HepG2 (cell line): ENCODE measurements around the gene ASTN2. TPM values are rescaled to one million over a fixed set of nuclear protein-coding genes. Genes with fewer than 3 reads are reported as not detected.

Source experiments
- ATAC-seq: fragments of 200-7000 bp; cut with Tn5 transposase; 3 replicates; pipeline ENCODE4 v1.9.1; 2020; ENCODE audit warnings: mild to moderate bottlenecking, moderate library complexity
- BruUV-seq: library from RNA; stranded (reverse); fragments of 400-500 nt; replicated peaks from 2 replicates; lab custom pipeline; 2021; lab: Mats Ljungman, UMichigan
- CTCF ChIA-PET: fragments of 300-600 bp; formaldehyde crosslinking; extraction: SDS; loops from one replicate; lab custom pipeline; 2021; ENCODE audit warnings: low total read pairs, inconsistent platforms, low intra/inter-chr PET ratio; lab: Yijun Ruan, JAX
- POLR2A ChIA-PET: fragments of 350-600 bp; sonication (Branson Sonifier 250); formaldehyde crosslinking; loops from one replicate; lab custom pipeline; 2020; ENCODE audit warnings: antibody characterized with exemption, inconsistent platforms; lab: Yijun Ruan, JAX
- DNase-seq: peaks from one replicate; pipeline ENCODE4 v3.0.0-alpha.2; 2015; ENCODE audit warnings: low spot score
- FAIRE-seq: peaks from 3 replicates; lab custom pipeline; 2011; peaks lifted over from hg19 to GRCh38; lab: Jason Lieb, UNC
- H2AFZ ChIP-seq: one replicate; pipeline ENCODE4 v1.6.1; 2011; ENCODE audit warnings: low read length, inconsistent platforms
- H3K27ac ChIP-seq: fragments of 300-600 bp; 3 replicates; pipeline ENCODE4 v1.8.0; 2011; ENCODE audit warnings: mixed run types, mild to moderate bottlenecking, mixed read lengths, low read length, inconsistent platforms; ENCODE audit not compliant: insufficient read depth; ENCODE audit errors: extremely low read length
- H3K27me3 ChIP-seq, 2 experiments: fragments of 200-600 bp in 1 of 2; 2 replicates in 1 of 2; 3 replicates in 1 of 2; pipeline versions ENCODE4 v1.6.0 to v1.8.0; 2011; ENCODE audit warnings: low read length in 2 of 2, mild to moderate bottlenecking in 2 of 2, moderate library complexity in 2 of 2, inconsistent platforms in 1 of 2; ENCODE audit not compliant: insufficient read depth in 2 of 2, control insufficient read depth in 1 of 2
- H3K36me3 ChIP-seq, 2 experiments: fragments of 200-600 bp in 1 of 2; replicated peaks in 1 of 2; 2 replicates in 1 of 2; 3 replicates in 1 of 2; pipeline versions ENCODE4 v1.5.1 to v1.8.0; 2011; ENCODE audit warnings: low read length in 2 of 2, inconsistent platforms in 1 of 2; ENCODE audit not compliant: insufficient read depth in 2 of 2, control insufficient read depth in 1 of 2
- H3K4me1 ChIP-seq: 2 replicates; pipeline ENCODE4 v1.5.1; 2012; ENCODE audit warnings: low read length, inconsistent platforms; ENCODE audit not compliant: insufficient read depth
- H3K4me2 ChIP-seq: 2 replicates; pipeline ENCODE4 v1.6.0; 2011; ENCODE audit warnings: low read depth, low read length, inconsistent platforms
- H3K4me3 ChIP-seq, 3 experiments: fragments of 200-600 bp in 1 of 3; sonication (generic), shearing (Covaris generic) in 1 of 3; replicated peaks in 1 of 3; 2 replicates each; pipeline ENCODE4 v1.5.1; 2011 to 2016; ENCODE audit warnings: low read length in 3 of 3, inconsistent platforms in 2 of 3, low read depth in 2 of 3, mild to moderate bottlenecking in 2 of 3, control low read depth in 1 of 3, mixed read lengths in 1 of 3; ENCODE audit not compliant: insufficient read depth in 1 of 3
- H3K79me2 ChIP-seq: one replicate; pipeline ENCODE4 v1.6.1; 2011; ENCODE audit warnings: low read length, inconsistent platforms; ENCODE audit not compliant: insufficient read depth
- H3K9ac ChIP-seq: 2 replicates; pipeline ENCODE4 v1.6.0; 2011; ENCODE audit warnings: mild to moderate bottlenecking, low read depth, low read length, inconsistent platforms; ENCODE audit not compliant: insufficient read depth
- H3K9me3 ChIP-seq: 2 replicates; pipeline ENCODE4 v1.5.1; 2012; ENCODE audit warnings: mild to moderate bottlenecking, low read length
- H4K20me1 ChIP-seq: 2 replicates; pipeline ENCODE4 v1.6.0; 2011; ENCODE audit warnings: inconsistent platforms, mild to moderate bottlenecking, low read length, moderate library complexity; ENCODE audit not compliant: insufficient read depth
- CREM ChIP-seq, 2 experiments: sonication (generic) in 1 of 2; formaldehyde crosslinking in 1 of 2; IDR thresholded peaks; 2 replicates each; pipeline versions ENCODE4 v1.4.0 to v1.6.1; 2016 to 2020; ENCODE audit warnings: antibody characterized with exemption in 1 of 2, mild to moderate bottlenecking in 1 of 2, missing genetic modification reagents in 1 of 2
- ELF1 ChIP-seq: sonication (generic); formaldehyde crosslinking; IDR thresholded peaks from 2 replicates; pipeline ENCODE4 v1.4.0; 2020; ENCODE audit warnings: missing genetic modification reagents
- ETS1 ChIP-seq: sonication (generic); formaldehyde crosslinking; IDR thresholded peaks from 2 replicates; pipeline ENCODE4 v1.4.0; 2020; ENCODE audit warnings: missing genetic modification reagents
- MEIS2 ChIP-seq: sonication (generic); formaldehyde crosslinking; IDR thresholded peaks from 2 replicates; pipeline ENCODE4 v1.9.0; 2021; ENCODE audit warnings: mild to moderate bottlenecking, missing genetic modification reagents
- NFRKB ChIP-seq: fragments of 450-650 bp; IDR thresholded peaks from 2 replicates; pipeline ENCODE4 v1.6.1; 2017
- RORA ChIP-seq: sonication (generic); formaldehyde crosslinking; IDR thresholded peaks from 2 replicates; pipeline ENCODE4 v1.5.0; 2020; ENCODE audit warnings: mild to moderate bottlenecking, missing genetic modification reagents, moderate library complexity
- TOPORS ChIP-seq: sonication (generic); formaldehyde crosslinking; IDR thresholded peaks from 2 replicates; pipeline ENCODE4 v1.8.0; 2023; ENCODE audit warnings: mild to moderate bottlenecking, missing genetic modification reagents
- ZBTB38 ChIP-seq: sonication (generic); formaldehyde crosslinking; IDR thresholded peaks from 2 replicates; pipeline ENCODE4 v1.5.1; 2020; ENCODE audit warnings: mild to moderate bottlenecking, missing genetic modification reagents
- ZKSCAN5 ChIP-seq: sonication (generic); formaldehyde crosslinking; IDR thresholded peaks from 2 replicates; pipeline ENCODE4 v1.5.1; 2020; ENCODE audit warnings: mild to moderate bottlenecking, missing genetic modification reagents
- ZNF20 ChIP-seq: sonication (generic); formaldehyde crosslinking; IDR thresholded peaks from 2 replicates; pipeline ENCODE4 v1.4.0; 2020; ENCODE audit warnings: mild to moderate bottlenecking, moderate library complexity, missing genetic modification reagents
- ZNF720 ChIP-seq: sonication (generic); formaldehyde crosslinking; IDR thresholded peaks from 2 replicates; pipeline ENCODE4 v1.4.0; 2020; ENCODE audit warnings: missing genetic modification reagents
- ZNF773 ChIP-seq: sonication (generic); formaldehyde crosslinking; IDR thresholded peaks from 2 replicates; pipeline ENCODE4 v1.4.0; 2020; ENCODE audit warnings: missing genetic modification reagents, borderline replicate concordance
- ZNF777 ChIP-seq: sonication (generic); formaldehyde crosslinking; IDR thresholded peaks from 2 replicates; pipeline ENCODE4 v1.4.0; 2020; ENCODE audit warnings: missing genetic modification reagents
- in situ Hi-C: cut with HindIII; loops from 2 replicates; pipeline ENCODE4 v1.10.0; 2017; ENCODE audit warnings: low pct_unique_long_range_greater_than_20kb; ENCODE audit not compliant: extremely low pct_ligation_motif_present
- intact Hi-C: fragments of 100-400 bp; cut with micrococcal nuclease; formaldehyde crosslinking; loops from one replicate; pipeline ENCODE4 v1.10.0; 2022; ENCODE audit not compliant: unreplicated experiment
- polyA plus RNA-seq, 8 experiments: library from polyadenylated mRNA; depleted of rRNA in 3 of 8; stranded (reverse) in 7 of 8; unstranded in 1 of 8; fragments of >200 nt; fragmentation: Illumina TruSeq in 4 of 8; extraction: Trizol in 4 of 8; gene quantifications; 2 replicates each; pipeline versions ENCODE4 v1.2.1 to v1.2.3, GENCODE V29; 2011 to 2016; ENCODE audit warnings: low read depth in 4 of 8, missing spikeins in 1 of 8, mixed read lengths in 1 of 8; ENCODE audit not compliant: insufficient read depth in 1 of 8
- total RNA-seq, 5 experiments: library from RNA; depleted of rRNA; stranded (reverse); fragments of >200 nt; fragmentation: Illumina TruSeq; extraction: Trizol; gene quantifications; 2 replicates each; pipeline ENCODE4 v1.2.3, GENCODE V29; 2016; ENCODE audit warnings: low read depth in 1 of 5
- TF ChIP-seq, protein P1 (sequence below): sonication (generic); formaldehyde crosslinking; IDR thresholded peaks from 2 replicates; pipeline ENCODE4 v1.5.0; 2020; ENCODE audit warnings: missing genetic modification reagents, mild to moderate bottlenecking, borderline replicate concordance
- TF ChIP-seq, protein P2 (sequence below): sonication (generic); formaldehyde crosslinking; IDR thresholded peaks from 2 replicates; pipeline ENCODE4 v1.4.0; 2020; ENCODE audit warnings: low read depth, mild to moderate bottlenecking, missing genetic modification reagents
- TF ChIP-seq, protein P3 (sequence below): sonication (generic); formaldehyde crosslinking; IDR thresholded peaks from 2 replicates; pipeline ENCODE4 v1.4.0; 2020; ENCODE audit warnings: mild to moderate bottlenecking, low read depth, missing genetic modification reagents
- TF ChIP-seq, protein P4 (sequence below): sonication (generic); formaldehyde crosslinking; IDR thresholded peaks from 2 replicates; pipeline ENCODE4 v1.5.0; 2020; ENCODE audit warnings: mild to moderate bottlenecking, missing genetic modification reagents

Gene ASTN2
- total and polyA plus RNA-seq, 2 of the 13 experiments (the other 11 are each of a cell fraction or from before 2014, with no cell fraction given) = 5.2 to 13.5 TPM

DNA sequence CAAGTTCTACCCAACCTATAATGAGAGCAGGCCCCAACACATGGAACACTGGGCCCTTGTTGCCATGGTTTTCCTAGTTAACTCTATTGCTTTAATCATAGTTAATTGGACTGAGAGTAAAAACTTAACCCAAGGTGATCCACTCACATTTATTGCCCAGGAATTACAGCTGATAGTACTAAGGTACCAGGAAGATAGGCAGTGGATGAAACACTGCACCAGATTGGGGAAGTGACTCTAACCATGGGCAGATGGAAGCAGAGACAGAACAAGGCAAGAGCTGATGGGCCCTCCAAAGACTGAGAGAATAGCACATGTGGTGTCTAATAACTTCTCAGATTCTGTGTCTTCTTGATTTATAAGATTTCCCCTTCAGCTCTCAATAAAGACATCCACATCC is 873.5 kb downstream of the ASTN2 start:
- ATAC-seq = no peak
- Histone ChIP-seq H3K4me2 (no peak overlapping the region), H3K4me3 (no peak overlapping the region), H2AFZ (no peak overlapping the region), H3K27ac (no peak overlapping the region), H3K9me3 (no peaks in the 10 kb centered on the region), H3K79me2 (no peaks in the 10 kb centered on the region), H4K20me1 (no peaks in the 10 kb centered on the region), H3K36me3 (no peaks in the 10 kb centered on the region), H3K9ac (no peak overlapping the region), H3K27me3 (no peaks in the 10 kb centered on the region), H3K4me1 (peaks cover 21% of the 10 kb centered on the region)
- DNase-seq = no peak
- CTCF ChIA-PET = no interaction called here
- in situ Hi-C loops (no loop called here), intact Hi-C loops (no loop called here)
- FAIRE-seq = no peak
- no TSS peak for BruUV-seq
- POLR2A ChIA-PET = no interaction called here
- TF ChIP-seq NFRKB (no peak), ZKSCAN5 (CRISPR knock-in tag) (no peak), RORA (no peak), ZBTB38 (CRISPR knock-in tag) (no peak), ZNF777 (CRISPR knock-in tag) (no peak), CREM (IDR thresholded peaks at IDR 0.05) (no peak), CREM (CRISPR knock-in tag; IDR thresholded peaks at IDR 0.05) (no peak), ZNF20 (CRISPR knock-in tag) (no peak), TOPORS (CRISPR knock-in tag) (no peak), ETS1 (no peak), ELF1 (CRISPR knock-in tag) (no peak), ZNF773 (no peak), ZNF720 (no peak), MEIS2 (CRISPR knock-in tag) (no peak)
- TF ChIP-seq, protein P1, sequence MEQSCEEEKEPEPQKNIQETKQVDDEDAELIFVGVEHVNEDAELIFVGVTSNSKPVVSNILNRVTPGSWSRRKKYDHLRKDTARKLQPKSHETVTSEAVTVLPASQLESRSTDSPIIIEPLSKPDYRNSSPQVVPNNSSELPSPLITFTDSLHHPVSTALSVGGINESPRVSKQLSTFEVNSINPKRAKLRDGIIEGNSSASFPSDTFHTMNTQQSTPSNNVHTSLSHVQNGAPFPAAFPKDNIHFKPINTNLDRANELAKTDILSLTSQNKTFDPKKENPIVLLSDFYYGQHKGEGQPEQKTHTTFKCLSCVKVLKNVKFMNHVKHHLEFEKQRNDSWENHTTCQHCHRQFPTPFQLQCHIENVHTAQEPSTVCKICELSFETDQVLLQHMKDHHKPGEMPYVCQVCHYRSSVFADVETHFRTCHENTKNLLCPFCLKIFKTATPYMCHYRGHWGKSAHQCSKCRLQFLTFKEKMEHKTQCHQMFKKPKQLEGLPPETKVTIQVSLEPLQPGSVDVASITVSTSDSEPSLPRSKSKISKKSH (CRISPR knock-in tag) = no peak
- TF ChIP-seq, protein P2, sequence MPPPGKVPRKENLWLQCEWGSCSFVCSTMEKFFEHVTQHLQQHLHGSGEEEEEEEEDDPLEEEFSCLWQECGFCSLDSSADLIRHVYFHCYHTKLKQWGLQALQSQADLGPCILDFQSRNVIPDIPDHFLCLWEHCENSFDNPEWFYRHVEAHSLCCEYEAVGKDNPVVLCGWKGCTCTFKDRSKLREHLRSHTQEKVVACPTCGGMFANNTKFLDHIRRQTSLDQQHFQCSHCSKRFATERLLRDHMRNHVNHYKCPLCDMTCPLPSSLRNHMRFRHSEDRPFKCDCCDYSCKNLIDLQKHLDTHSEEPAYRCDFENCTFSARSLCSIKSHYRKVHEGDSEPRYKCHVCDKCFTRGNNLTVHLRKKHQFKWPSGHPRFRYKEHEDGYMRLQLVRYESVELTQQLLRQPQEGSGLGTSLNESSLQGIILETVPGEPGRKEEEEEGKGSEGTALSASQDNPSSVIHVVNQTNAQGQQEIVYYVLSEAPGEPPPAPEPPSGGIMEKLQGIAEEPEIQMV (CRISPR knock-in tag) = no peak
- TF ChIP-seq, protein P3, sequence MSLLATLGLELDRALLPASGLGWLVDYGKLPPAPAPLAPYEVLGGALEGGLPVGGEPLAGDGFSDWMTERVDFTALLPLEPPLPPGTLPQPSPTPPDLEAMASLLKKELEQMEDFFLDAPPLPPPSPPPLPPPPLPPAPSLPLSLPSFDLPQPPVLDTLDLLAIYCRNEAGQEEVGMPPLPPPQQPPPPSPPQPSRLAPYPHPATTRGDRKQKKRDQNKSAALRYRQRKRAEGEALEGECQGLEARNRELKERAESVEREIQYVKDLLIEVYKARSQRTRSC (CRISPR knock-in tag) = no peak
- TF ChIP-seq, protein P4, sequence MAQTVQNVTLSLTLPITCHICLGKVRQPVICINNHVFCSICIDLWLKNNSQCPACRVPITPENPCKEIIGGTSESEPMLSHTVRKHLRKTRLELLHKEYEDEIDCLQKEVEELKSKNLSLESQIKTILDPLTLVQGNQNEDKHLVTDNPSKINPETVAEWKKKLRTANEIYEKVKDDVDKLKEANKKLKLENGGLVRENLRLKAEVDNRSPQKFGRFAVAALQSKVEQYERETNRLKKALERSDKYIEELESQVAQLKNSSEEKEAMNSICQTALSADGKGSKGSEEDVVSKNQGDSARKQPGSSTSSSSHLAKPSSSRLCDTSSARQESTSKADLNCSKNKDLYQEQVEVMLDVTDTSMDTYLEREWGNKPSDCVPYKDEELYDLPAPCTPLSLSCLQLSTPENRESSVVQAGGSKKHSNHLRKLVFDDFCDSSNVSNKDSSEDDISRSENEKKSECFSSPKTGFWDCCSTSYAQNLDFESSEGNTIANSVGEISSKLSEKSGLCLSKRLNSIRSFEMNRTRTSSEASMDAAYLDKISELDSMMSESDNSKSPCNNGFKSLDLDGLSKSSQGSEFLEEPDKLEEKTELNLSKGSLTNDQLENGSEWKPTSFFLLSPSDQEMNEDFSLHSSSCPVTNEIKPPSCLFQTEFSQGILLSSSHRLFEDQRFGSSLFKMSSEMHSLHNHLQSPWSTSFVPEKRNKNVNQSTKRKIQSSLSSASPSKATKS (CRISPR knock-in tag) = no peak
